B cell (primary cell): ENCODE data around the gene CERS6.

Source experiments
- CTCF ChIP-seq: fragments of 200-600 bp; IDR thresholded peaks from one replicate; pipeline ENCODE4 v1.8.0; 2022; ENCODE audit warnings: antibody characterized with exemption, mild to moderate bottlenecking
- EZH2 ChIP-seq: IDR thresholded peaks from 2 replicates; pipeline ENCODE4 v1.6.1; 2012; ENCODE audit warnings: borderline replicate concordance, low read depth, mild to moderate bottlenecking, moderate library complexity, low read length; ENCODE audit not compliant: insufficient read depth, poor library complexity, severe bottlenecking

- TF ChIP-seq CTCF (no peak), EZH2 (no peak)
These were observed 295.1 kb downstream of the CERS6 start for GRCh38 chr2:168751104-168751740.
